ENCODE measurements around the gene EVA1C.

- TF ChIP-seq ZNF740 (CRISPR knock-in tag; IDR thresholded peaks at IDR 0.05), result no peak
- TF ChIP-seq ZNF740 (tag; IDR thresholded peaks at IDR 0.05), result no peak
- no peak for TF ChIP-seq ZNF282 (CRISPR knock-in tag; IDR thresholded peaks at IDR 0.05)
- TF ChIP-seq ZNF3 (CRISPR knock-in tag; IDR thresholded peaks at IDR 0.05), result no peak
- no peak for TF ChIP-seq HINFP (tag; conservative IDR thresholded peaks at IDR 0.05; ENCODE audit: low read depth)
- no peak for TF ChIP-seq GMEB1 (CRISPR knock-in tag; IDR thresholded peaks at IDR 0.05)
- no peak for TF ChIP-seq MAX (CRISPR knock-in tag; IDR thresholded peaks at IDR 0.05)
- TF ChIP-seq CTCF (IDR thresholded peaks at IDR 0.05 in 2 of 3, conservative IDR thresholded peaks at IDR 0.05 in 1 of 3; ENCODE audit: insufficient read depth in 2 of 3, low read depth in 1 of 3, low read length in 3 of 3), result no peak
- TF ChIP-seq HNRNPL (IDR thresholded peaks at IDR 0.05; ENCODE audit: low read depth, low read length), result no peak
- TF ChIP-seq C11orf30 (IDR thresholded peaks at IDR 0.05; ENCODE audit: low read depth), result no peak
- no peak for TF ChIP-seq REST (IDR thresholded peaks at IDR 0.05; ENCODE audit: borderline replicate concordance)
- no peak for TF ChIP-seq REST (CRISPR knock-in tag; IDR thresholded peaks at IDR 0.05; ENCODE audit: low read depth)
Measured at GRCh38 chr21:32445101-32445500, 32.6 kb downstream of the EVA1C start.
